ENCODE data around the gene UFL1. TPM values are rescaled to one million over a fixed set of nuclear protein-coding genes. Genes with fewer than 3 reads are reported as not detected.

Gene UFL1
- polyA plus RNA-seq, 1 experiment: 15.3 TPM

DNA sequence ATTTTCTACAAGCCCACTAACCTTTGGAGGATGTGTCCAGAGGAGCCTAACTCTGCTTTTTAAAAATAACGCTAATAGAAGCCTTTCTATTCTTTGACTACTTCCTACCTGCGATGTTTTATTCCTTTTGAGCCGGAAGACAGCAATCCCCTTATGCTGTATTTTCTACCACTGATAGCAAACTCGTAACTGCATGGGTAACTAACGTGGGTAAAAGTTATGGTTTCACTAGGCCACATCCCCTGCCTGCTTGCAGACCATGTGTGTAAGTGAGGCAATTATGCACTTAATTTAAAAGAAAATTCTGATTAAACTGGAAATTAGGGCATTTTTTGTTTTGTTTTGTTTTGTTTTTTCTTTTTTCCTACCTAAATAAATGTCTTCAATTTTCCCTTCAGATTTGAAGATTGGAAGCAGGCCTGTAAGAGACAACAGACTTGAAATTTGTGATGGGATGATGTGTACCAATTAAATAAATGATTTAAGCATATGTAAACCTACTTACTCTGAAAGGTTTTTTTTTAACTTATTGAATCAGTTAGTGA is 931 bp downstream of the UFL1 start:
- no peak for DNase-seq (ENCODE audit: low read depth, low spot score)
- ChIA-PET CTCF (no interaction called here), POLR2A (no interaction called here)
- Histone ChIP-seq H3K4me3 (ENCODE audit: low read depth, low read length) (peak overlapping the region; percentile 85), H3K27me3 (ENCODE audit: control insufficient read depth, insufficient read depth, low read length) (no peaks in the 10 kb centered on the region), H3K27ac (ENCODE audit: low read depth, low read length) (no peak overlapping the region), H3K9me3 (ENCODE audit: control insufficient read depth, insufficient read depth, low read length) (no peaks in the 10 kb centered on the region)
- TF ChIP-seq, protein P1, sequence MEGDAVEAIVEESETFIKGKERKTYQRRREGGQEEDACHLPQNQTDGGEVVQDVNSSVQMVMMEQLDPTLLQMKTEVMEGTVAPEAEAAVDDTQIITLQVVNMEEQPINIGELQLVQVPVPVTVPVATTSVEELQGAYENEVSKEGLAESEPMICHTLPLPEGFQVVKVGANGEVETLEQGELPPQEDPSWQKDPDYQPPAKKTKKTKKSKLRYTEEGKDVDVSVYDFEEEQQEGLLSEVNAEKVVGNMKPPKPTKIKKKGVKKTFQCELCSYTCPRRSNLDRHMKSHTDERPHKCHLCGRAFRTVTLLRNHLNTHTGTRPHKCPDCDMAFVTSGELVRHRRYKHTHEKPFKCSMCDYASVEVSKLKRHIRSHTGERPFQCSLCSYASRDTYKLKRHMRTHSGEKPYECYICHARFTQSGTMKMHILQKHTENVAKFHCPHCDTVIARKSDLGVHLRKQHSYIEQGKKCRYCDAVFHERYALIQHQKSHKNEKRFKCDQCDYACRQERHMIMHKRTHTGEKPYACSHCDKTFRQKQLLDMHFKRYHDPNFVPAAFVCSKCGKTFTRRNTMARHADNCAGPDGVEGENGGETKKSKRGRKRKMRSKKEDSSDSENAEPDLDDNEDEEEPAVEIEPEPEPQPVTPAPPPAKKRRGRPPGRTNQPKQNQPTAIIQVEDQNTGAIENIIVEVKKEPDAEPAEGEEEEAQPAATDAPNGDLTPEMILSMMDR (IDR thresholded peaks at IDR 0.05; ENCODE audit: low read depth, low read length): no peak

DNA sequence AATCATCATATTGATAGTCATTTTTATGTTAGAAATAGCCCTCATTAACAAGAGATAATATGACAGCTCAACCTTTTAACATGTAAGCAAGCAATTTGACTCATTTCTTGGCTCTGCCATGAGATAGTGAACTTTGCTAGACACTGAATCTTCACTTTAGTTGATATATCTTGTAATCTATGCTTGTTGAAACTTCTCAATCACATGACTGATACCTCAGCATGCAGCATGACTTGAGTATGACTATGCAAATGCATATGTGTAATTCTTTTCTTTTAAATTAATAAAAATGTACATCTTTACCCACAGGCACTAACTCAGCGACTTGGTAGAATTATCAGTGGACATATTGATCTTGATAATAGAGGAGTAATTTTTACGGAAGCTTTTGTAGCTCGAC is 6.6 kb downstream of the UFL1 start:
- CTCF ChIA-PET: interaction anchor here (0.8 kb wide), 1 partner anchor 370 kb away, joined by 4 read pairs; no protein-coding TSS in a partner anchor

DNA sequence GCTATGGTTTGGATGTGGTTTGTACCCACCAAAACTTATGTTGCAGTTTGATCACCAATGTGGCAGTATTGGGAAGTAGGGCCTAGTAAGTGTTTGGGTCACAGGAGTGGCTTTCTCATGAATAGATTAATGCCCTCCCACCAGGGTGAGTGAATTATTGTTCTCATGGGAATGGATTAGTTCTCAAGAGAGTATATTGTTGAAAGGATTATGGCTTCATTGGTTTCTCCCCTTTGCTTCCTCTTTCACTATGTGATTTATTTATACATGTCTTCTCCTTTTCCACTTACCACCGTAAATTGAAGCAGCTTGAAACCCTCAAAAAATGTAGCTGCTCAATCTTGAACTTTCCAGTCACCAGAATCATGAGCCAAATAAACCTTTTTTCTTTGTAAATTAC is 10.8 kb downstream of the UFL1 start:
- CTCF ChIA-PET: interaction anchor here (0.9 kb wide), 1 partner anchor 13 kb away, joined by 3 read pairs; no protein-coding TSS in a partner anchor
- Histone ChIP-seq H3K27ac (ENCODE audit: low read depth, low read length) (no peak overlapping the region), H3K9me3 (ENCODE audit: control insufficient read depth, insufficient read depth, low read length) (no peaks in the 10 kb centered on the region), H3K4me3 (ENCODE audit: low read depth, low read length) (no peak overlapping the region), H3K27me3 (ENCODE audit: control insufficient read depth, insufficient read depth, low read length) (no peaks in the 10 kb centered on the region)
- POLR2A ChIA-PET: no interaction called here
- no peak for DNase-seq (ENCODE audit: low read depth, low spot score)
- TF ChIP-seq, protein P1 (IDR thresholded peaks at IDR 0.05; ENCODE audit: low read depth, low read length): no peak

More for the DNA sequence above, 6.6 kb downstream of the UFL1 start:
- TF ChIP-seq, protein P1 (IDR thresholded peaks at IDR 0.05; ENCODE audit: low read depth, low read length): no peak
- POLR2A ChIA-PET: no interaction called here
- DNase-seq (ENCODE audit: low read depth, low spot score): no peak
- Histone ChIP-seq H3K9me3 (ENCODE audit: control insufficient read depth, insufficient read depth, low read length) (no peaks in the 10 kb centered on the region), H3K4me3 (ENCODE audit: low read depth, low read length) (no peak overlapping the region), H3K27ac (ENCODE audit: low read depth, low read length) (no peak overlapping the region), H3K27me3 (ENCODE audit: control insufficient read depth, insufficient read depth, low read length) (no peaks in the 10 kb centered on the region)

DNA sequence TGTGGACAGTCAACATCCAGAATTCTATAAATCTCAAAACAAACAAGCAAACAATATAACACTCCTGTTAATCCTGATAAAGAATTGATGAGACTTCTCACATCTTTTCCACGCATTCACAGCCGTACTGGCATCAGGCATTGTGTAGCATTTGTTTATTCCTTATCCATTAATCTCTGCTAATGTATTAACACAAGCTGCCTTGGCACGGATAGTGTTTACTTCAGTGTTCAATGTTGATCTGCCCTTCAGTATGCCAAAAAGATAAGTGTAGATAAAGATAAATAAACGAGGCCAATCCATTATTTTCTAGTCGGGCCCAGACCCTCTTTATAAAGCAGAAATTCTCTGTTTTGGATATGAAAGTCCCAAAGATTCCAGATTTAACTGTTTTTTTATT is 16.1 kb downstream of the UFL1 start:
- no peak for DNase-seq (ENCODE audit: low read depth, low spot score)
- Histone ChIP-seq H3K4me3 (ENCODE audit: low read depth, low read length) (no peak overlapping the region), H3K9me3 (ENCODE audit: control insufficient read depth, insufficient read depth, low read length) (no peaks in the 10 kb centered on the region), H3K27ac (ENCODE audit: low read depth, low read length) (no peak overlapping the region), H3K27me3 (ENCODE audit: control insufficient read depth, insufficient read depth, low read length) (no peaks in the 10 kb centered on the region)
- CTCF ChIA-PET: no interaction called here
- TF ChIP-seq, protein P1 (IDR thresholded peaks at IDR 0.05; ENCODE audit: low read depth, low read length): no peak
- POLR2A ChIA-PET: no interaction called here

DNA sequence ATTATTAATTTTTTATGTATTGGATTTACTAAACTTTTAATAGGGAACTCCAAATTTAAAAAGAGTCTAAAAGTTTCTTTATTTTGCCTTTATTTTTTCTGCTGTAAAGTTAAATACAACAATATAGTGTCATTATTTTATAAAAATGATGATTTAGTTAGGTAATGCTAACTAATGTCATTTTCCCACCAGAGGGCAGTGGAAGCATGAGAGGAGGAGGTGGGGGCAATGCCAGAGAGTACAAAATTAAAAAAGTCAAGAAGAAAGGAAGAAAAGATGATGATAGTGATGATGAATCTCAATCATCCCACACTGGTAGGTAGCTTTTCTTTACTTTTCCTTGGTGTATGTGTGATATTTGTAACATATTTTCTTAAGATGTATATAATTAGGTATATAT is 21.1 kb downstream of the UFL1 start:
- ChIA-PET POLR2A (no interaction called here), CTCF (interaction anchor here (0.6 to 1.0 kb wide), 4 partner anchors 21 to 364 kb away, joined by 3 to 4 read pairs (median 3); partner anchors contain the start of genes FHL5, NDUFAF4 and UFL1)
- Histone ChIP-seq H3K27me3 (ENCODE audit: control insufficient read depth, insufficient read depth, low read length) (no peaks in the 10 kb centered on the region), H3K27ac (ENCODE audit: low read depth, low read length) (no peak overlapping the region), H3K4me3 (ENCODE audit: low read depth, low read length) (no peak overlapping the region), H3K9me3 (ENCODE audit: control insufficient read depth, insufficient read depth, low read length) (no peaks in the 10 kb centered on the region)
- TF ChIP-seq, protein P1 (IDR thresholded peaks at IDR 0.05; ENCODE audit: low read depth, low read length): peak; percentile 49
- no peak for DNase-seq (ENCODE audit: low read depth, low spot score)
